Prostate gland (tissue), 2 donors: ENCODE data around the gene CSPG4. TPM values are rescaled to one million over a fixed set of nuclear protein-coding genes. Genes with fewer than 3 reads are reported as not detected.

Experiments
- DNase-seq: peaks from one replicate; pipeline ENCODE4 v3.0.0-alpha.2; 2019; ENCODE audit warnings: low spot score
- H3K27ac ChIP-seq, 2 donors: fragments of 200-600 bp; sonication (generic); 2 replicates each; pipeline ENCODE4 v1.5.1; 2017 to 2019
- H3K27me3 ChIP-seq: fragments of 200-600 bp; sonication (generic); replicated peaks from 2 replicates; pipeline ENCODE4 v1.5.1; 2019; ENCODE audit not compliant: insufficient read depth
- H3K36me3 ChIP-seq, 2 donors: fragments of 200-600 bp; sonication (generic); 1 replicate in 1 of 2; 2 replicates in 1 of 2; pipeline versions ENCODE4 v1.5.1 to v1.8.1; 2017 to 2019
- H3K4me1 ChIP-seq: fragments of 200-600 bp; sonication (generic); replicated peaks from 2 replicates; pipeline ENCODE4 v1.5.1; 2019
- H3K4me3 ChIP-seq, 2 donors: fragments of 200-600 bp; sonication (generic); 2 replicates each; pipeline ENCODE4 v1.5.1; 2017 to 2019
- H3K9me3 ChIP-seq: fragments of 200-600 bp; sonication (generic); 2 replicates; pipeline ENCODE4 v1.5.1; 2017
- POLR2A ChIP-seq: fragments of 450-650 bp; IDR thresholded peaks from one replicate; pipeline ENCODE4 v1.6.1; 2016; ENCODE audit warnings: antibody characterized with exemption, mild to moderate bottlenecking
- POLR2AphosphoS5 ChIP-seq: sonication (generic); formaldehyde crosslinking; IDR thresholded peaks from one replicate; pipeline ENCODE4 v1.6.1; 2017; ENCODE audit warnings: antibody characterized with exemption
- WGBS: methylation state at CpG from one replicate; pipeline ENCODE4 v1.1.5; 2018; 5-methylcytosine and 5-hydroxymethylcytosine counted together
- intact Hi-C: fragments of 100-400 bp; cut with DNase I; formaldehyde crosslinking; loops from one replicate; pipeline ENCODE4 v1.14.2; 2022
- total RNA-seq, 2 donors: library from RNA; depleted of rRNA; stranded (reverse); fragments of >200 nt; gene quantifications; one replicate each; pipeline ENCODE4 v1.1.0, GENCODE V29; 2016
- TF ChIP-seq, protein P1 (sequence below), 4 experiments: fragments of 200-600 bp in 2 of 4; fragments of 450-650 bp in 2 of 4; sonication (generic) in 2 of 4; IDR thresholded peaks; 1 replicate in 3 of 4; 2 replicates in 1 of 4; pipeline ENCODE4 v1.5.1; 2016 to 2019; ENCODE audit warnings: antibody characterized with exemption in 4 of 4, mild to moderate bottlenecking in 2 of 4, moderate library complexity in 2 of 4

The CSPG4 gene
- total RNA-seq, 2 donors from 2014 or later, result 14.3 to 29.4 TPM

DNA sequence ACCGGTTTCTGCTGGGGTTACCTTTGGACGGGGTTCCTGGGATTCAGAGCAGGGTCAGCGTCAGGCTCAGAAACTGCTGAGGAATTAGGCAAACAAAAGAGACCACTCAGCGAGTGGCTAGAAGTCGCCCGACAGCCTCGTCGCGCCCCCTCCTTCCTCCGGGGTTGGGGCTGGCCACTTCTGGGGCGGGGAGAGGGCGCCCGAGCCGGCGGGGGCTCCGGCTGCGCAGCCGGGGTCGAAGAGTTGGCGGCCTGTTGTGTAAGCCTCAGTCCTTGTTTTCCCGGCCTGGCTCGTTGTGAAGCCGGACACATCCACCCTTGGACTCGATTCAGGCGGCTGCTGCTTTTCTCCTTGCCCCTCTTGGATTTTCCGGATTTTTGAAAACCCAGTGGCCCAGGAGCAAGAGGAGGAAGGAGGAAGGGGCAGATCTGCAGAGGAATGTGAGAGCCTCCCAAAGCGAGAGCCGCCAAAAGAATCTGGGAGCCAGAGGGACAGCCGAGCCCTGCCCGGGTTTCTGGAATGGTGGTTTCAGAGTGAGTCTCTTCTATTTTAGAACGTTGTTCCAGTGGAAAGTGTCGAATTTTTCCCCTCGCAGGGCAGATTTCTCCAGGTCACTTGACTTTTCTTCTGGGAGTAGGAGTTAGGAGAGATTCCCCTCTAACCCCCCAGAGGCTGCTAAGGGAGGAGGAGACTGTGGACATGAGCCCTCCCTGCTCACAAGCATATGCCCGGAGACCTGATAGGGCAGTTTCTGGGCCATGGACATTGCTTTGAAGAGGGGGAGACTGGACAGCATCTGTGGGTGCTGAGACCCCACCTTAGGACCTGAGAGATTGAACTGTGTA lies 64.3 kb downstream of the CSPG4 start:
- no peak for TF ChIP-seq POLR2AphosphoS5
- TF ChIP-seq, protein P1, sequence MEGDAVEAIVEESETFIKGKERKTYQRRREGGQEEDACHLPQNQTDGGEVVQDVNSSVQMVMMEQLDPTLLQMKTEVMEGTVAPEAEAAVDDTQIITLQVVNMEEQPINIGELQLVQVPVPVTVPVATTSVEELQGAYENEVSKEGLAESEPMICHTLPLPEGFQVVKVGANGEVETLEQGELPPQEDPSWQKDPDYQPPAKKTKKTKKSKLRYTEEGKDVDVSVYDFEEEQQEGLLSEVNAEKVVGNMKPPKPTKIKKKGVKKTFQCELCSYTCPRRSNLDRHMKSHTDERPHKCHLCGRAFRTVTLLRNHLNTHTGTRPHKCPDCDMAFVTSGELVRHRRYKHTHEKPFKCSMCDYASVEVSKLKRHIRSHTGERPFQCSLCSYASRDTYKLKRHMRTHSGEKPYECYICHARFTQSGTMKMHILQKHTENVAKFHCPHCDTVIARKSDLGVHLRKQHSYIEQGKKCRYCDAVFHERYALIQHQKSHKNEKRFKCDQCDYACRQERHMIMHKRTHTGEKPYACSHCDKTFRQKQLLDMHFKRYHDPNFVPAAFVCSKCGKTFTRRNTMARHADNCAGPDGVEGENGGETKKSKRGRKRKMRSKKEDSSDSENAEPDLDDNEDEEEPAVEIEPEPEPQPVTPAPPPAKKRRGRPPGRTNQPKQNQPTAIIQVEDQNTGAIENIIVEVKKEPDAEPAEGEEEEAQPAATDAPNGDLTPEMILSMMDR (IDR thresholded peaks at IDR 0.05), result peak in 1 of 4 experiments; percentile 1
- Histone ChIP-seq H3K27ac (peak overlapping the region; percentile 92 to 93), H3K27me3 (no peaks in the 10 kb centered on the region), H3K4me1 (peaks cover 37% of the 10 kb centered on the region), H3K9me3 (no peaks in the 10 kb centered on the region), H3K36me3 (no peaks in the 10 kb centered on the region), H3K4me3 (peak overlapping the region; percentile 70 to 77)
- WGBS, result 2% methylated on average over 34 of the region's 34 CpGs
- peak; percentile 31 for DNase-seq
- intact Hi-C loops, result loop anchor here (5.0 kb wide), 1 partner anchor 71 kb away; the partner anchor contains the start of gene PTPN9

DNA sequence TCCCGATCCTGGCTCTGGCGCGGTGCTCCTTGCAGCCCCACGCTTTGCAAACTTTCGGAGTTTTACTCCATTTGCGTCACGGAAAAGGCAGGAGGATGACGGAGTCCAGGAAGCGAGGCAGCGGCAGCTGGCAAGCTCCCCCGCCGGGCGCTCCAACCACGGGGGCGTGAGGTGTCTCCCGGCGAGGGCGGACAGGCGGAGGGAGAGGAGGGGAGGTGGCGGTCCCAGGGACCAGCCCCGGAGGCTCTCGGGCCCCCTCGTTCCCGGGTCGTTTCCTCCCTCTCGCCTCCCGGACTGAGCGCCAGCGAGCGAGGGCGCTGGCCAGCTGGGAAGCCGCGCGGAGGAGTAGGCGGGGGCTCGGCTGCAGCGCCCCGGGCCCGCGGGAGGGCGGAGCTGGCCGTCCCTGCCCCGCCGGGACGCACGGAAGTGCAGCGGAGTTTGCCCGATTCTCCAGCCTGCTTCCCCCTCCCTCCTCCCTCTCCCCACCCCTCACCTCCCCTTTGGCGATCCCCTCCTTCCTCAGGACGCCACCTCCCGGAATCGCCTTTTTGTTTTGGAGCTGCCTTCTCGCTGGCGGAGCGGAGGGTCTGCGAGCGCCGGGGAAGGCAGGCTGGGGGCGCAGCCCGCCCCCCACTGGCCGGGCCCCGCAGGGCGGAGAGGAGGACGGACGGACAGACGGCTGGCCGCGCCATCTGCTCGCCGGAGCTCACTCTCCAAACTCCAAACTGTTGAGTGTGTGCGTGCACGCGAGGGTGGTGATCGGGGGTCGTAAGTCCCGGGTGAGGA lies 65.1 kb downstream of the CSPG4 start, which contains the start of gene SNX33:
TSS of gene SNX33 (plus strand) at position 543 of the 786 bp plus-strand sequence. CDS start 1,191 bp downstream, outside the sequence.
- Histone ChIP-seq H3K27ac (peak within 1 kb of the TSS; percentile 92 to 93), H3K4me3 (peak within 1 kb of the TSS; percentile 70 to 77), H3K4me1 (peaks cover 37% of the 10 kb centered on the region), H3K27me3 (no peaks in the 10 kb centered on the region), H3K36me3 (no peaks in the 10 kb centered on the region), H3K9me3 (no peaks in the 10 kb centered on the region)
- intact Hi-C loops, result loop anchor here (5.0 kb wide), 1 partner anchor 70 kb away; the partner anchor contains the start of gene PTPN9
- peak; percentile 76 for DNase-seq
- WGBS, result under 1% methylated on average over 69 of the region's 76 CpGs
- TF ChIP-seq POLR2A (peak; percentile 85), POLR2AphosphoS5 (peak; percentile 41)
- TF ChIP-seq, protein P1 (IDR thresholded peaks at IDR 0.05), result peak; percentile 40 to 54 (median 42)

DNA sequence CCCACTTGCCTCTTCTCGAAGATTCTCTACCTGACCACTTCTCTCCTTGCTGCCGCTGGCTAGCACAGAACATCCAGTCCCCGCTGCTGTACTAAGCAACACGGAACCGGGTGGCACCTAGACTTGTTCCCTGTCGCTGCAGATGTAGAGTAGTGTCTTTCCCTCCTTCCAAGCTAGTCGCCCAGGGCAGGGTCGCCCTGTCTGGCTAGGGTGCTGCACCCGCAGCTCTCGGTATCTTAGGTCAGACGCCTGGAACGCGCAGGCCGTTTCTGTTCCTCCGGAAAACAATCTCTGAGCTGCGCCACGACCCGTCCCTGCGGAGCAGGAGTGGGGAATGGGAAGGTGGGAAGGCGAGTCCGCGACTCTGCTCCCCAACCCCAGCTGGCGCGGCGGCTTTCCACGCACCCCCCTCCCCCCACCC lies 65.7 kb downstream of the CSPG4 start:
- Histone ChIP-seq H3K27ac (peak overlapping the region; percentile 92 to 93), H3K4me3 (peak overlapping the region; percentile 70 to 77), H3K27me3 (no peaks in the 10 kb centered on the region), H3K4me1 (peaks cover 31% of the 10 kb centered on the region), H3K9me3 (no peaks in the 10 kb centered on the region), H3K36me3 (no peaks in the 10 kb centered on the region)
- WGBS, result 0% methylated on average over 26 of the region's 26 CpGs
- intact Hi-C loops, result loop anchor here (5.0 kb wide), 1 partner anchor 70 kb away; the partner anchor contains the start of gene PTPN9
- DNase-seq, result peak; percentile 56
- TF ChIP-seq POLR2AphosphoS5 (peak; percentile 42), POLR2A (peak; percentile 18)
- TF ChIP-seq, protein P1 (IDR thresholded peaks at IDR 0.05), result no peak

DNA sequence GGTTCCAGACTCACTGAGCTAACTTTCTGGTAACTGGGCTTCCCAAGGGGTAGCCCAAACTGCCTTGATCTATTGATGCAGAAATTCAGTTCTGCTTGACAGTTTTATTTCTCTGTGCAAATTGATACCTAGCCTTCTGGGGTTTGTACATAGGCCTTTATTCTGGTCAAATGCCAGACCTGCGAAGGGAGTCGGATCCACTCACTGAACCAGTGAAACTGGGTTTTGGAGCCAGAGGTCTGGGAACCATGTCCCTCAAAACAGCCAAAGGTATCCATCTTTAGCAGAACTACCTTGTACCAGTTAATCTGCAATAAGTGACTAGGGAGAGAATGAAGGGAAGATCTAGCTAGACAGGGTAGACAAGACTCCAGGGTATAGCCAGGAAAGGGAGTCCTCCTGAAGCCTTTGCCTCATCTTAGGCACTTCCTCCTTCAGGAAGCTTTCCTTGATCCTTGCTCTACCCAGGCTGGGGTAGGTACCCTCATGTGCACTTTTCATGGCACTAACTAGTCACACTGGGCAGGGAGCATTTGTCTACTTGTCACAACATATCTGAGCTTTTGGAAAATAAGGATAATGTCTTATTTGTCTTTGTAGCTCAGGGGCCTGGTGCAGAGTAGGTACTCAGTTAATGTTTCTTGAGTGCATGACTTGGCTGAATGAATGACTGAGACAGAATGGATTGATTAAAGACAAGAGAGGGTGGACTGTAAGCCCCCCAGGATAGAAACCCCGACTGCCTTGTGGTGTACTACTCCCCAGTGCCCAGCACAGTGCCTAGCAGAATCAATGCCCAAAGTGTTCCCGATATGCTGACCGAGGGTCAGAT lies 66.3 kb downstream of the CSPG4 start:
- Histone ChIP-seq H3K9me3 (no peaks in the 10 kb centered on the region), H3K27ac (peak overlapping the region; percentile 92 to 93), H3K4me1 (peaks cover 26% of the 10 kb centered on the region), H3K4me3 (peak overlapping the region; percentile 70 to 77), H3K27me3 (no peaks in the 10 kb centered on the region), H3K36me3 (no peaks in the 10 kb centered on the region)
- peak; percentile 50 for DNase-seq
- TF ChIP-seq POLR2AphosphoS5, result peak; percentile 22
- TF ChIP-seq, protein P1 (IDR thresholded peaks at IDR 0.05), result no peak
- WGBS, result 16% methylated on average over 5 of the region's 5 CpGs
- intact Hi-C loops, result loop anchor here (5.0 kb wide), 1 partner anchor 69 kb away; the partner anchor contains the start of gene PTPN9
